IMR-90 (cell line): ENCODE data around the gene DLGAP4. TPM values are rescaled to one million over a fixed set of nuclear protein-coding genes. Genes with fewer than 3 reads are reported as not detected.

Source experiments
- ATAC-seq: fragments of 200-7000 bp; cut with Tn5 transposase; 2 replicates; pipeline ENCODE4 v1.9.1; 2020; ENCODE audit warnings: low read depth, mild to moderate bottlenecking, moderate library complexity
- BruUV-seq: library from RNA; stranded (reverse); fragments of 400-500 nt; replicated peaks from 2 replicates; lab custom pipeline; 2021; lab: Mats Ljungman, UMichigan
- CTCF ChIA-PET: fragments of 300-600 bp; formaldehyde crosslinking; extraction: SDS; loops from one replicate; lab custom pipeline; 2021; ENCODE audit warnings: antibody characterized with exemption; lab: Yijun Ruan, JAX
- POLR2A ChIA-PET: fragments of 300-600 bp; sonication (Branson Sonifier 250); formaldehyde crosslinking; loops from one replicate; lab custom pipeline; 2022; ENCODE audit warnings: antibody characterized with exemption; ENCODE audit not compliant: unreplicated experiment; lab: Charles Lee
- DNase-seq: peaks from one replicate; pipeline ENCODE4 v3.0.0; 2013
- H2AFZ ChIP-seq: replicated peaks from 2 replicates; pipeline ENCODE3; 2013; ENCODE audit warnings: low read length, mild to moderate bottlenecking; ENCODE audit not compliant: poor library complexity
- H2AK5ac ChIP-seq: 2 replicates; pipeline ENCODE4 v1.6.1; 2013; ENCODE audit warnings: low read depth, low read length, inconsistent platforms
- H2AK9ac ChIP-seq: replicated peaks from 2 replicates; pipeline ENCODE3; 2013; ENCODE audit warnings: mild to moderate bottlenecking, low read depth, low read length, moderate library complexity; ENCODE audit not compliant: poor library complexity
- H2BK120ac ChIP-seq: 2 replicates; pipeline ENCODE4 v1.6.1; 2013; ENCODE audit warnings: low read depth, low read length, inconsistent platforms
- H2BK15ac ChIP-seq: 3 replicates; pipeline ENCODE4 v1.6.1; 2013; ENCODE audit warnings: low read depth, low read length, inconsistent platforms
- H2BK20ac ChIP-seq: 2 replicates; pipeline ENCODE4 v1.6.1; 2013; ENCODE audit warnings: low read depth, mild to moderate bottlenecking, inconsistent platforms, low read length, moderate library complexity
- H2BK5ac ChIP-seq: 2 replicates; pipeline ENCODE4 v1.6.1; 2013; ENCODE audit warnings: mild to moderate bottlenecking, low read depth, low read length, inconsistent platforms; ENCODE audit not compliant: poor library complexity, severe bottlenecking
- H3K14ac ChIP-seq: replicated peaks from 2 replicates; pipeline ENCODE4 v1.6.1; 2013; ENCODE audit warnings: low read depth, low read length, inconsistent platforms
- H3K18ac ChIP-seq: 2 replicates; pipeline ENCODE4 v1.6.1; 2013; ENCODE audit warnings: low read depth, low read length, control low read depth
- H3K23ac ChIP-seq: 2 replicates; pipeline ENCODE4 v1.6.1; 2013; ENCODE audit warnings: low read depth, low read length, inconsistent platforms
- H3K27ac ChIP-seq: 2 replicates; pipeline ENCODE4 v1.5.1; 2013; ENCODE audit warnings: mild to moderate bottlenecking, control low read depth, low read length; ENCODE audit not compliant: insufficient read depth
- H3K27me3 ChIP-seq: 2 replicates; pipeline ENCODE4 v1.6.1; 2013; ENCODE audit warnings: low read length; ENCODE audit not compliant: control insufficient read depth, insufficient read depth
- H3K36me3 ChIP-seq: 2 replicates; pipeline ENCODE4 v1.6.1; 2013; ENCODE audit warnings: low read length, mixed read lengths; ENCODE audit not compliant: control insufficient read depth, insufficient read depth
- H3K4ac ChIP-seq: 2 replicates; pipeline ENCODE4 v1.6.1; 2013; ENCODE audit warnings: low read depth, low read length, inconsistent platforms
- H3K4me1 ChIP-seq: 2 replicates; pipeline ENCODE4 v1.6.1; 2013; ENCODE audit warnings: low read length, mixed read lengths; ENCODE audit not compliant: control insufficient read depth, insufficient read depth
- H3K4me2 ChIP-seq: 2 replicates; pipeline ENCODE4 v1.6.1; 2013; ENCODE audit warnings: low read depth, mild to moderate bottlenecking, control low read depth, low read length, moderate library complexity
- H3K4me3 ChIP-seq: 2 replicates; pipeline ENCODE4 v1.5.1; 2013; ENCODE audit warnings: low read depth, mild to moderate bottlenecking, control low read depth, low read length, moderate library complexity; ENCODE audit not compliant: insufficient read depth
- H3K56ac ChIP-seq: 2 replicates; pipeline ENCODE4 v1.6.1; 2013; ENCODE audit warnings: low read length, inconsistent platforms; ENCODE audit not compliant: insufficient read depth; ENCODE audit errors: extremely low read depth
- H3K79me1 ChIP-seq, 2 experiments: 2 replicates each; pipeline ENCODE4 v1.6.1; 2013; ENCODE audit warnings: low read length in 2 of 2, inconsistent platforms in 1 of 2, low read depth in 1 of 2
- H3K9ac ChIP-seq: 2 replicates; pipeline ENCODE4 v1.6.1; 2013; ENCODE audit warnings: low read depth, low read length, control low read depth
- H3K9me1 ChIP-seq: 2 replicates; pipeline ENCODE4 v1.6.1; 2013; ENCODE audit warnings: low read length, inconsistent platforms; ENCODE audit not compliant: insufficient read depth
- H3K9me3 ChIP-seq: 2 replicates; pipeline ENCODE4 v1.6.1; 2013; ENCODE audit warnings: low read length; ENCODE audit not compliant: control insufficient read depth, insufficient read depth
- H4K20me1 ChIP-seq: 2 replicates; pipeline ENCODE4 v1.6.1; 2013; ENCODE audit warnings: low read length, inconsistent platforms; ENCODE audit not compliant: insufficient read depth
- H4K5ac ChIP-seq: 2 replicates; pipeline ENCODE4 v1.6.1; 2013; ENCODE audit warnings: mild to moderate bottlenecking, low read depth, low read length, control low read depth
- H4K8ac ChIP-seq, 2 experiments: 2 replicates each; pipeline ENCODE4 v1.6.1; 2013; ENCODE audit warnings: low read depth in 2 of 2, low read length in 2 of 2, control low read depth in 1 of 2, inconsistent platforms in 1 of 2
- H4K91ac ChIP-seq: 2 replicates; pipeline ENCODE4 v1.6.1; 2013; ENCODE audit warnings: low read depth, low read length, inconsistent platforms; ENCODE audit not compliant: insufficient read depth
- BHLHE40 ChIP-seq: fragments of 150-350 bp; IDR thresholded peaks from 2 replicates; pipeline ENCODE4 v1.6.1; 2016; ENCODE audit warnings: mild to moderate bottlenecking, low read depth, low read length
- CEBPB ChIP-seq: IDR thresholded peaks from 2 replicates; pipeline ENCODE4 v1.6.1; 2012; ENCODE audit warnings: low read depth, low read length, improper control_type of control experiment
- CHD1 ChIP-seq: IDR thresholded peaks from 2 replicates; pipeline ENCODE4 v1.6.1; 2012; ENCODE audit warnings: low read depth, low read length, improper control_type of control experiment
- CTCF ChIP-seq: conservative IDR thresholded peaks from 2 replicates; pipeline ENCODE4 v1.5.1; 2012; ENCODE audit warnings: mild to moderate bottlenecking, low read depth, low read length, improper control_type of control experiment
- ELK1 ChIP-seq: fragments of 150-350 bp; IDR thresholded peaks from 2 replicates; pipeline ENCODE4 v1.6.1; 2016; ENCODE audit warnings: low read depth, mild to moderate bottlenecking, low read length, moderate library complexity, borderline replicate concordance
- FOS ChIP-seq: fragments of 150-350 bp; IDR thresholded peaks from 2 replicates; pipeline ENCODE4 v1.6.1; 2016; ENCODE audit warnings: low read depth, low read length
- MAFK ChIP-seq: IDR thresholded peaks from 2 replicates; pipeline ENCODE4 v1.6.1; 2012; ENCODE audit warnings: low read depth, low read length, improper control_type of control experiment
- MAZ ChIP-seq: IDR thresholded peaks from 2 replicates; pipeline ENCODE4 v1.6.1; 2012; ENCODE audit warnings: low read depth, mild to moderate bottlenecking, low read length, improper control_type of control experiment, moderate library complexity, borderline replicate concordance
- MXI1 ChIP-seq: IDR thresholded peaks from 2 replicates; pipeline ENCODE4 v1.6.1; 2012; ENCODE audit warnings: low read depth, mild to moderate bottlenecking, low read length, moderate library complexity, borderline replicate concordance
- NFE2L2 ChIP-seq: fragments of 150-350 bp; IDR thresholded peaks from 2 replicates; pipeline ENCODE4 v1.6.1; 2016; ENCODE audit warnings: low read depth, mild to moderate bottlenecking, low read length
- POLR2A ChIP-seq: IDR thresholded peaks from 2 replicates; pipeline ENCODE4 v1.6.1; 2012; ENCODE audit warnings: mild to moderate bottlenecking, low read depth, low read length
- RAD21 ChIP-seq: IDR thresholded peaks from 2 replicates; pipeline ENCODE4 v1.6.1; 2012; ENCODE audit warnings: low read length, improper control_type of control experiment
- RCOR1 ChIP-seq: IDR thresholded peaks from 2 replicates; pipeline ENCODE4 v1.6.1; 2012; ENCODE audit warnings: mild to moderate bottlenecking, low read length, improper control_type of control experiment; ENCODE audit not compliant: insufficient replicate concordance
- RFX5 ChIP-seq: IDR thresholded peaks from 2 replicates; pipeline ENCODE4 v1.8.0; 2012; ENCODE audit warnings: low read depth, mild to moderate bottlenecking, low read length, moderate library complexity
- SMC3 ChIP-seq: fragments of 150-350 bp; IDR thresholded peaks from 2 replicates; pipeline ENCODE4 v1.6.1; 2016; ENCODE audit warnings: low read depth, mild to moderate bottlenecking, antibody characterized with exemption, low read length, moderate library complexity
- USF2 ChIP-seq: fragments of 150-350 bp; IDR thresholded peaks from 2 replicates; pipeline ENCODE4 v1.6.1; 2017; ENCODE audit warnings: mild to moderate bottlenecking, antibody characterized with exemption, low read length, low read depth
- WGBS, 2 experiments: methylation state at CpG; one replicate each; pipeline versions ENCODE4 v1.1.5 to v1.1.7; 2013; ENCODE audit warnings: missing lambda C conversion rate in 2 of 2; ENCODE audit not compliant: insufficient read length in 1 of 2; ENCODE audit errors: extremely low coverage in 2 of 2; 5-methylcytosine and 5-hydroxymethylcytosine counted together
- dilution Hi-C: fragments of 300-500 bp; cut with HindIII; formaldehyde crosslinking; loops from one replicate; pipeline ENCODE4 v1.14.3; 2018; ENCODE audit warnings: low sequenced_read_pairs; ENCODE audit not compliant: unreplicated experiment
- in situ Hi-C: fragments of 300-500 bp; cut with MboI; formaldehyde crosslinking; loops from 3 replicates; pipeline ENCODE4 v1.14.3; 2019; ENCODE audit warnings: low sequenced_read_pairs, inconsistent platforms, mixed read lengths
- intact Hi-C: fragments of 100-400 bp; cut with micrococcal nuclease; formaldehyde crosslinking; loops from 2 replicates; pipeline ENCODE4 v1.10.0; 2022
- polyA plus RNA-seq, 3 experiments: library from polyadenylated mRNA; depleted of rRNA; stranded (reverse); fragments of >200 nt; gene quantifications; 2 replicates each; pipeline ENCODE4 v1.2.3, GENCODE V29; 2012; ENCODE audit warnings: low replicate concordance in 1 of 3
- total RNA-seq: library from RNA; depleted of rRNA; stranded (reverse); fragments of >200 nt; gene quantifications from 2 replicates; pipeline ENCODE4 v1.2.3, GENCODE V29; 2012

Gene DLGAP4
- total and polyA plus RNA-seq, 2 of the 4 experiments (the other 2 are of a cell fraction) = 32.3 to 73.2 TPM

- intact Hi-C loops = no loop called here
- no peaks in the 10 kb centered on the region; the same call in 1 of the 2 replicates for H3K9me3 ChIP-seq
- TF ChIP-seq BHLHE40 = no peak
- no peak for TF ChIP-seq ELK1
- no peak for TF ChIP-seq FOS
- TF ChIP-seq MAFK = no peak
- no peak for TF ChIP-seq RAD21
- TF ChIP-seq CHD1 = no peak
- no peak for TF ChIP-seq NFE2L2
- TF ChIP-seq USF2 = no peak
- no peak for TF ChIP-seq POLR2A
- TF ChIP-seq CTCF = no peak
- TF ChIP-seq CEBPB = no peak
- no peak for TF ChIP-seq RFX5
- TF ChIP-seq MXI1 = no peak
- TF ChIP-seq MAZ = no peak
- no peak for TF ChIP-seq SMC3
- no peak for TF ChIP-seq RCOR1
- POLR2A ChIA-PET = no interaction called here
- no peak overlapping the region for H3K4me2 ChIP-seq
- CTCF ChIA-PET = no interaction called here
- no peak overlapping the region for H2BK5ac ChIP-seq
- no peak overlapping the region for H2BK20ac ChIP-seq
- H2BK120ac ChIP-seq = no peak overlapping the region
- H2AK9ac ChIP-seq = no peak overlapping the region
- H3K27me3 ChIP-seq = peaks cover 25% of the 10 kb centered on the region
- no peak overlapping the region for H3K4ac ChIP-seq
- no peaks in the 10 kb centered on the region for H3K9me1 ChIP-seq
- H2AK5ac ChIP-seq = no peak overlapping the region
- no peak overlapping the region for H3K14ac ChIP-seq
- DNase-seq (no peak), ATAC-seq (no peak)
- dilution Hi-C loops = no loop called here
- in situ Hi-C loops = no loop called here
- H3K4me3 ChIP-seq = no peak overlapping the region
- H4K5ac ChIP-seq = no peak overlapping the region
- no peak overlapping the region for H2AFZ ChIP-seq
- WGBS, 2 experiments = 53% methylated on average over 6 of the region's 11 CpGs; no CpG with 5 or more reads in 1 of the 2 experiments
- no peak overlapping the region for H3K27ac ChIP-seq
- H3K9ac ChIP-seq = no peak overlapping the region
- no peak overlapping the region for H3K23ac ChIP-seq
- H4K91ac ChIP-seq = no peak overlapping the region
- H3K4me1 ChIP-seq = no peaks in the 10 kb centered on the region
- H3K36me3 ChIP-seq = no peaks in the 10 kb centered on the region
- no peak overlapping the region for H3K56ac ChIP-seq
- H3K18ac ChIP-seq = no peak overlapping the region
- no peak overlapping the region for H2BK15ac ChIP-seq
- no peaks in the 10 kb centered on the region for H3K79me1 ChIP-seq
- H4K20me1 ChIP-seq = no peaks in the 10 kb centered on the region
- BruUV-seq = no TSS peak
- H4K8ac ChIP-seq = no peak overlapping the region
Observed at GRCh38 chr20:36285746-36286447, 20.2 kb upstream of the DLGAP4 start.
